ENCODE measurements around the gene BRD1. TPM values are rescaled to one million over a fixed set of nuclear protein-coding genes. Genes with fewer than 3 reads are reported as not detected.

The BRD1 gene
- polyA plus RNA-seq, 3 donors, result 31.0 to 33.1 (median 31.7) TPM

DNA sequence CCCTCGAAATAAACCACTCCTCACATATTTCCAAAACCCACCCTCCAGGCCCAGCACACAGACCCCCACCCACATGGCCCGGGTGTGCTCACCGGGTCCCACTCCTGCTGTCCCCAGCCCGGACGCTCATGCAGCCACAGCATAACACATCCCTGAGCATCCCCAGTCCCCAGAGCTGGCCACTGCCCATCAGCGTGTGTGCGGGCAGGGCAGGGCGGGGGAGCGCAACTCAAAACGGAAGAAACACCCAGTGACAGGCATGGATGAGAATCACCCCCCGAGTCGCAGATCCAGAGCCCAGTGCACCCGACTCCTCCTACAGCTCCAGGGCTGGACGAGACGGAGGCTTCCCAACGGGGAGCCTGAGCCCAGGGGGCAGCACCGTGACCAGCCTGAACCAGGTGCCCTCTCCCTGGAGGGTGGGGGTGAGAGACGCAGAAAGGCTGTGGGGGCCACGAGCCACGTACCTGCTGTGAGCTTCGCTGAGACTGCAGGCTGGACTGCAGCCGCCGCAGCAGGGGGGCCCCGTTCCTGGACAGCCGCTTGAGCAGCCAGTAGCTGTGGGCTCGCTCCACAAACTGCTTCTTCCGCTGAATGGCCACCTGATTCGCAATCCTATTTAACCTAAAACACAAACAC lies 23.8 kb downstream of the BRD1 start:
- DNase-seq (ENCODE audit: low read depth in 3 of 3, low spot score in 2 of 3), result no peak

DNA sequence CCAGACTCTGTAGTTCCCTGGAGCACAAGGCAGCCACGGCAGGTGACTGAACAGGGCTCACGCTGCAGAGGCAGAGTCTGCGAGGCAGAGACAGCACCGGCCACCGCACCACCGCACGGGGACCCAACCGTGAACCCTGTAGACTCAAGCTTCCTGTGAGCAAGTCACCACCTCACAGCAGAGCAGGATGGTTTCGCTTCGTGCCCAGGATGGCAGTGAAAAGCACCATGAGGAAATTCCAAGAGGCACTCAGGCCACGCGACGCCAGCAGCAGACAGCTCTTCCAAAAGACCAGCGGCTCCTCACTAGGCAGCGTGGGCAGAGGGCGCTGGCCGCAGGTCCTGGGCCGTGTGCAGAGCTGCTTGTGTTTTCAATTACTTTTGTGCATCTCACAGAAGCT lies 24.5 kb downstream of the BRD1 start:
- no peak for DNase-seq (ENCODE audit: low read depth in 3 of 3, low spot score in 2 of 3)

DNA sequence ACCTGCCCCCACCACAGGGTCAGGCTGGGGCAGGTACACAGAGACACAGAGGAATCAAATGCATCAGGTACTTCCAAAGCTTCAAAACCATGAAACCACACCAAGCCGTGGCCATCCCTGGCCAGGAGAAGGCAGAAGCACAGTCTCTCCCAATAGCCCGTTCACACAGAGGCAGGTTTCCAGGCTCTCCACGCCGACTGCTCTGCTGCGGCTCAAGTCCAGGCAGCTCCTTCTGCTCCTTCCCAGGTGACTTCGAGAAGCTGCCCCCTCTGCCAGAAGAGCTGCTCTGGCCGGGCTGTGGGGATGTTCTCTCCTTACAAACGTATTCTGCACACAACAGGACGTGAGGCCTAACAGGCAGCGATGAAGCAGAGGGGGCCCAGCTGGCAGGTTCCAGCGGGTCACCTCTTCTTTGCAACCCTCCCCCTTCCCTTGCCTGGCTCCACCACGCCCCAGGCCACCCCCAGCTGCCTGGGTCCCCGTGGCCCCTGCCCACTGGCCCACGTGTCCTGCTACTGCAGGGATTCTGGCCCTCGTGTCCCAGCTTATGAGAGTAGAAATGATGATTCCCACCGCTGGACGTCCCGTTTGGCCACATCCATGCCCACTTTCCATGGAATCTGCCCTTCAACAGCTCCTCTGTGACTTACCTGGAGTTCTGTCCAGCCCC lies 26.1 kb downstream of the BRD1 start:
- DNase-seq (ENCODE audit: low read depth in 3 of 3, low spot score in 2 of 3), result no peak

DNA sequence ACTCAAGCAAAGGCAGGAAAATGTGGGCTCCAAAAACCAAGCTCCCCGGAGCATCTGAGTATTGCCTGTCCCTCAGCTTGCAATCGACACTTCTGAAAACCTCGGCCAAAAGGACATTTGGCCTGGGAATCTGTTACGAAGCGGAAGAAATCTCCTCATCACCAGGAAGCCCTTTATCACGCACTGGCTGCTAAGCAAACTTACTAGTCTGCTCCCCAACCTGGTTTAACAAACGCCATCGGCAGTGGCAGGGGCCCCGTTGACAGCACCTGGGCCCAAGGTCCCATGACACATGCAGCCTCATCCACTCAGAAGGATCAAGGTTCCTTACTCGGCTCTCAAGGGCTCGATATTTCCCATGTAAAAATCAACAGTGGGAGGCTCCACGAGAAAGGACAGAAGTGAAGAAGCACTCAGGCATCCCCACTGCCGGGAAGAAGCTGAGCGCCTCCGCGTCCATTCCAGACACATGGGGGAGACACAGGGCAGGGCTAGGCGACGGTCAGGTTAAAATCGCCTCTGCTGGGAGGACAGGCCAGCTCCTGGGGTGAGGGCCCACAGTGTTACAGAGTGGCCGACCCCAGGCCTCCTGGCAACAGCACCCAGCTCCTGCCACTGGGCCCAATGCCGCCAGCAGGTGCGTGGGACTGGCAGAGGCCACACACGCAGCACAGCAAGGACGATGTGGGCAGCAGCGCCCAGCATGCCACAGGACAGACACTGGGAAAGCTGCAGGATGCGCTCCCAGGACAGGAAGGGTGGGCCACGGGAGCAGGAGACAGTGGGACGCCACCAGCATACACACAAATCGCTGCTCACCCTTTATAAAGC lies 27.1 kb downstream of the BRD1 start:
- DNase-seq (ENCODE audit: low read depth in 3 of 3, low spot score in 2 of 3), result no peak

DNA sequence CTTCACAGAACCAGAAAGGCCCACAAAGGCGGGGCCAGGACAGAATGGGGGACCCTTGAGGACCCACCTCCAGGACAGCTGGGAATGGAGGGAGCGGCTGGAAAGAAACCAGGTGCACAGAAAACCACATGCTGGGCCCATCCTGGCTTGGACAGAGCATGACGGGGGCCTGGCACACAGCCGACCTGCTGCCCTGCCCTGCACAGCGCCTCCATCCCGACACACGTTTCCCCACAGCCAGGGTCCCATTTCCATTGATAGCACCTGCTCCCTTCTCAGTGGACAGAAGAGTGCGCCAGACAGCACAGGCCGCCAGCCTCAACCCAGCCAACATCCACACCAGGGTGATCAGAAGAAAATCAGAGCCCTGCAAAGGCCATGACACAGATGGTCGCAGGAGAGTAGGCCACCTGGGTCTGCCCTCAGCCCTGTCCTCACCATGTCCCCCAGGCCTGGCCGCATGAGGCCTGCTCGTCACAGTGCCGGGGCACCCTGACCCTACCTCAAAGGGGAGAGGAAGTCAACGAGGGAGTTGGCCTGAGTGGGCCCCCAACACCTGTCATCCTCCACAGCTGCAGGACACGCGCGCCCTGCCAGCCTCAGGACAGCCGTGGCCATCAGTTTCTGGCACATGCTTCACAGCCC lies 28.1 kb downstream of the BRD1 start:
- no peak for DNase-seq (ENCODE audit: low read depth in 3 of 3, low spot score in 2 of 3)

DNA sequence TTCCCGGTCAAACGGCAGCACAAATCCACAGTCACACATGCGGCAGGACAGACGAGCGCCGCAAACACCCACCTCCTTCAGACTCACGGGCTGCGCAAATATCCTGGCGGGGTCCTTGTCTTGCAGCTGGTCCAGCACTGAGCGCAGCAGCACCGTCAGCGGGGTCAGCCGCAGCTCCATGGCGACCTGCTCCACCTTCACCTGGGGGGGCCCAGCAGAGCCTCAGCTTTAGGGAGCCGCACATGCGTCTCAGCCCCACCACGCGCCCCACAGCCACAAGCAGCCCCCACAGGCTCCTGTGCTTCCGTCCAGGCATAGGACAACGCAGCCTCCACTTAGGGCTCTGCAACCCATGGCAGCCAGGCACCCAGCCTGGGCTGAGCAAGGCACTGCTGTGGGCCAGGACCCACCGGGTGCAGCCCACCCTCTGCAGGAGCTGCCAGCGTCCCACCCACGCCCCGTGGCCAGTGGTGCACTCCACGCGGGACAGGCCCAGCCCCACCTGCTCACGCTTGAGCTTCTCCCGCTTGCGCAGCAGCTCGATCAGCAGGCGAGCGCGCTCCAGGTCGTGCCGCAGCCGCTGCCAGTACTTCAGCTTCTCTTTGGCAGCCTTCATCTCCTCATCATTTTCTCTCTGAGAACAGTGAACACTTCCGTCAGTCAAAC lies 29.1 kb downstream of the BRD1 start:
- DNase-seq (ENCODE audit: low read depth in 3 of 3, low spot score in 2 of 3), result no peak

DNA sequence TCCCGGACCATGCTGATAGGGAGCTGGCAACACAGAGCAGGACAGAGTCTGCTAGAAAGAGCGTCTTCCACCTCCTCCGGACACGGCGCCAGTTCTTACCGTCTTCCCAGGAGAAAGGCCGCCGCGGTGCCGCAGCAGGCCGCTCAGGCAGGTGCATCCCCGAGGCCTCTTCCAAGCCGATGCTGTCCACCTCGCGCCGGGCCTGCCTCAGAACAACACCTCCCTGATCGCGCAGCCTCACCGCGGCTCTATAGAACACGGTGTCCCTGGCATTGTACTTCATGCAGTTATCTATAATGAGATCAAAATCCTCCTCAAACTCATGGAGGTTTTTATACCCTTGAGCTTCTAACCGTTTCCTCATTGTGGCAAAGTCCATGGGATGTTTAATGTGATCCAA lies 30.0 kb downstream of the BRD1 start:
- DNase-seq (ENCODE audit: low read depth in 3 of 3, low spot score in 2 of 3), result no peak

DNA sequence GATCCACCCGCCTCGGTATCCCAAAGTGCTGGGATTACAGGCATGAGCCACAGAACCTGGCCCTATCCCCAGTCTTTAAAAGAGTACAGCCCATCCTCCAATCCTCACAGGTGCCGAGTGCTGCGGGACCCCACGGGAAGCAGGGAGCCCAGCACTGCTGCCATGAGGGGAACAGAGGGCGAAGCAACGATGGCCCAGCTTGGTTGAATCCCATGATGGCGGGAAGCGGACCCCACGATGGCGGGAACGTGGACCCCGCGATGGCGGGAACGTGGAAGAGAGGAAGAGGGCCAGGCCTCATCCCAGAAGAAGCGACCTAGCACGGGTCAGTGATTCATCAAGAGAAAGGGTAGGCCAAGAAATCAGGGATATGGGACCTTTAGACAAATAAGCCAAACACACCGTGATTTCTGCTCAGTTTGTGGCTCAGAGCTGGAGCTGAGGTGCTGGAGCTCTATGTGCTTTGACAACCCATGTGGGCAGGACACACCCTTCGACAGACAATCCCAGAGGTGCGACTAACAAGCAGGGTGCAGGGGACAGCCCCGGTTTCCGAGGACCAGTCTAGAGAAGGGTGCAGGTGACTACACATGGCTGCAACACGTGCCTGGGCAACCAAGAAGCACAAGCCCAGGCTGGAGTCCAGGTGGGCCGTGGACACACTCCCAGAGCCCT lies 30.9 kb downstream of the BRD1 start:
- DNase-seq (ENCODE audit: low read depth in 3 of 3, low spot score in 2 of 3), result no peak

DNA sequence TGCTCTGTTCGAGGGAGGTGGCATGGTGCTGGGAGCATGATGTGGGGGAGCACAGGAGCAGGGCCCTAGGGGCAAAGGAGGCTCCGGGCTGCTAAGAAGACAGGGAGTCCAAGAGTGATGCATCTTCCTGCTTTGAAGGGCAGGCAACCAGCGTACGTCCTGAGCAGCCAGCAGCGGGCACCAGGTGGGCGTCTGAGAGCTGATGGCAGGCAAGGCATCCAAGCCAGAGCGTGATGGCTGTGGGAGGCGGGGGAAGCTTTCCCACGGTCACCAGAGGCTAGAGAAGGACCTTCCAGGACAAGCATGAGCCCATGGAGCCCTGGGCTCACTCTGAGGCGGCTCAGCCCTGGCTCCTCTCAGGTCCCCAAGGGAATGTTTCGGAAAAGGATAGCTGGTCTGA lies 32.2 kb downstream of the BRD1 start:
- DNase-seq (ENCODE audit: low read depth in 3 of 3, low spot score in 2 of 3), result no peak

DNA sequence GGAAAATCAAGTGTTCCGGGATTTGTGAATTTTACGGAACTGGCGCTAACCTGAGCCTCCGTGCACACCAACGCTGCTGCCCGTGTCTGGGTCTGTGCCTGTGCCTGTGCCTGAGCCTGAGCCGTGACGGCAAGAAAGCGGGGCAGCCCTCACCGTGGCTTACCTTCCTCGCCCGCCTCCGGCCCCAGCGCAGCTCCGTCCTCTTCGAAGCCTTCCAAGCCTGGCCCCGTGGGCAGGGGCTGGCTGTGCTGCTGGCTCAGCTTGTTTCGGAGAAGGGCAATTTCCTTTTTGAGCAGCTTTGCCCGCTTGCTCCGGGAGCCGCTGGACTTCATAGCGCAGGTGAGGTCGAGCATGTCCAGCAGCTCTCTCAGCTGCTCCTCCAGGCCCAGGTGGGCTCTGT lies 33.8 kb downstream of the BRD1 start:
- no peak for DNase-seq (ENCODE audit: low read depth in 3 of 3, low spot score in 2 of 3)

DNA sequence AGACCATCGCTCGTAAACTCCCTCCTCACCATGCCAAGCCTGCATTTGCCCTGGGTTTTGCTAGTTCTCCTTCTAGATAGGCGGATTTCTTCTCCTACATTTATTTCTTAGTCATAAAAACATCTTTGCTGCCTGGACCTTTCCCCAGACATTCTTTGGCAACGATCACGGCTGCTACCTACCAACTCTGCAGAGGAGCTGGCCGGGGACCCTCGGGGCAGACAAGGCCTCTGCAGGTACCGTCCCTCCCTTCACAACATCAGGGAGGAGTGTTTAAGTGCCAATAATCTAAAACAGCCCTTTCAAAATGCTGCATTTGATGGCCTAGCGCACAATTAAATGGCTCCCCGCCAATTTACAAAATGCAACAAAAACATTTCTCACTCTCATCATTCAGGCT lies 34.4 kb downstream of the BRD1 start:
- no peak for DNase-seq (ENCODE audit: low read depth in 3 of 3, low spot score in 2 of 3)

DNA sequence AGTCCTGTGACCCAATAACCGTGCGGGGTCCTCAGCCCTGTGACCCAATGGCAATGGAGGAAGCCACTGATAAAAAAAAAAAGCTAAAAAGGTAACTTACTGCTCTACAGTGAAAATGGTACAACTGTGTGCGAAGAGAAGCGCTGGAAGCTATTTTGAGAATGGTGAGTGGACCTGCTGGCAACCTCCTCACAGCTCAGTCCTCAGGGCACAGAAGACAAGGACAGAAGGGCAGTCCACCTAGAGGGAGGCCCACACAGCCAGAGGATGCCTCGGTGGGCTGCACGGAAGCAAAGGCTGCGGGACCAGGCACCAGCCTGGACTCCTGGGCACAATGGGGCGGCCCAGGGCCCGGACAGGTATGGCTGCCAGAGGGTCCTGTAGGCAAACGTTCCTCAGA lies 35.6 kb downstream of the BRD1 start:
- DNase-seq (ENCODE audit: low read depth in 3 of 3, low spot score in 2 of 3), result no peak

DNA sequence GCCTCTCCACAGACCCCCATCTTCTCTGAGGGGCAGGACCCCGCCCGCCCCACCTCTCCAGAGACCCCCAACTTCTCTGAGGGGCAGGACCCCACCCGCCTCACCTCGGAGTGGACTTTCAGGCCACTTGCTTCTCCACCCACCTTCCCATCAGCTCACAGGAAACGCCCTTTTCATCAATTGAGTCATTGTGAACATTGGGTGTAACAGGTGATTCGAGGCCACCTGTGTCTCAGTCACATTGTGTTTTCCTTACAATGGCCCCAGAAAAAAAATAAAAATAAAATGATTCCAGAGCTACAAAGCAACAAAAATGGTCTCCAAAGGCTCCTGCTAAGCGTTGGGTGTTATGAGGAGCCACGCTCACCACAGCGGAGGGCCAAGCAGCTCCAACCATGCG lies 36.0 kb downstream of the BRD1 start:
- no peak for DNase-seq (ENCODE audit: low read depth in 3 of 3, low spot score in 2 of 3)

DNA sequence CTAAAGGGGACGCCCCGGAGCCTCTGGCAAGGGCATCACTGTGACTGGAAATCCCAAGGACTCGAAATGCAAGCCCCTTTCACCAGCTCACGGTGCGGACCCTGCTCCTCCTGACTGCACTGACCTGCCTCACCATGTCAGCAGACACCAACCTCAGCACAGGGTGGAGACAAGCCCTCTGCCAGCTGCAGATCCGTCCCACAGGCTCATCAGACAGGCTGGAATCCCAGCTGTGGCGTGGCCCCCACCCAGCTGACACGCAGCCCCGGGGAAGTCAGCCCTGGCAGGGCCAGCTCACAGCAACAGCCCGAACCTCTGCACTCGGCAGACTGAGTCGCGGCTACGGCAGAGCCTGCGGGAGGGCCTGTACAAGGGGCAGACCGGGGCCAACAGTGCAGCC lies 36.8 kb downstream of the BRD1 start:
- DNase-seq (ENCODE audit: low read depth in 3 of 3, low spot score in 2 of 3), result no peak

DNA sequence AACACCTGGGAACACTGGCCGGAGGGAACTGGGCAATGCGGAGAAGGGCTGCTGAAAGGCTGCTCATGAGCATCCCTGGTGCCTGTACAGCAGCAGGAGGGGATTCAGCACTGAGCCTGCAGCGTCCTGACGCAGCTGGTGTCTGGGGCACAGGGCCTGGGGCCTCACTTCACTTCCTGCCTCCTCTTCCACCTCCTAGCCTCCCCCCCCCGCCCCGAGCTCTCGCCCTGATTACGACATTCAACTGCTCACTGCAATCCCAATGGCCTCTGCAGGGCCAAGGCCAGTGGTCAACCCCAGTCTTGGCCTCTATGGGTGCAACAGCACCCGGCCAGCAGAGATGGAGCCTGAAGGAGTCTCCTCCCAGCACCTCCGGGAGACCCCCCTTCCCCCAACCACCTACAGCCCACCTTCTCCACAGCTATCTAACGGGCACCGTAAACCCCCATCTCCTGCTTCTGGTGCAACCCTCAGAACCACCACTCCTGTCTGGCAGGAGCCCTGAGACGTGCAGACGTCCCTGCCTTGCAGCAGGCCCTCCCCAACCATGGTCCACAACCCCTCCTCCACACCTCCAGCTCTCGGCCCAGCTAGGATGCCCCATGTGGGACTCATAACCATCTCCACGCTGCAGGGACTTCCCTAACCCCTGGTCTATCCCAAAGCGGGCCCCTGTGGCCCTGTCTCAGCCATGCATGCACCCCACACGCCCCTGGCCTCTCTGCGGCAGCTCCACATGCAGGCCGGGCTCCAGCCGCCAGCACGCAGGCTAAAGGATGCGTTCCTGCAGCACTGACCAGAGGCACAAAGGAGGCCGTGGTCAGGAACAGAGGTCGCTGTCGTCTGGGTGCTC lies 38.2 kb downstream of the BRD1 start:
- DNase-seq (ENCODE audit: low read depth in 3 of 3, low spot score in 2 of 3), result no peak

DNA sequence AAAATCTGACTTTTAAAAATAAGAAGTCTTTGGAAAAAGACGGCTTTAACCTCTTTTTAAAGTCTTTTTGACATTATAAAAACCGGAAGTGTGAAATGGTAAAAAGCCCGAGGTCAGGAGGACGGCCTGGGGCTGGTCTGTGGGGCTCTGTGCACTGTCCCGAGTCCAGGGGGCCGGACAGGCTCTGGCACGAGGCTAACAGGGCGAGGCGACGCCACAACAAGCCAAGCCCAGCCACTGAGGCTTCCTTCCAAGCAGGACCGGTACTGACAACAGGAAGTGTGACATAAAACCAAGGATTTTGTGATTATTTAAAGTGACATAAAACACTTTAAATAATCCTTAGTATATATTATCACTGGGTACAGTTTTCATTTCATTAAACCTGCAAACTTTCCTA lies 39.2 kb downstream of the BRD1 start:
- no peak for DNase-seq (ENCODE audit: low read depth in 3 of 3, low spot score in 2 of 3)

DNA sequence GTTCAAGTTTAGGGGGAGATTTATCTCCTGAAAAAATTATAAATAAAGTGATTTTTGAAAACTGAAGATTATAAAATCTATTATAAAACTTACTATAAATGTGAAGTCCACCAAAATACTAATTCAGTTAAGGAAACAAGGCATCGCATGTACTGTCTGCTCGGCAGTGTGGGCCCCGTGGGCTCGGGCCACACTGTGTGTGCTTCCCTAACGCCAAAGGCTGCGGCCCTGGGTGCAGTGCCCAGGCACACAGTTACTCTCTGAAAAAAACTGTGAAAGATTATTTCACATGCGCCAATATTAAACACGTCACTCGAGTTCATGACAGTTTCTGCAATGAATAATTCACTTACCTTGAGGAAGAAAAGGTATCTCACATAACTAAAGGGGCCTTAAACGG lies 39.8 kb downstream of the BRD1 start:
- DNase-seq (ENCODE audit: low read depth in 3 of 3, low spot score in 2 of 3), result no peak

DNA sequence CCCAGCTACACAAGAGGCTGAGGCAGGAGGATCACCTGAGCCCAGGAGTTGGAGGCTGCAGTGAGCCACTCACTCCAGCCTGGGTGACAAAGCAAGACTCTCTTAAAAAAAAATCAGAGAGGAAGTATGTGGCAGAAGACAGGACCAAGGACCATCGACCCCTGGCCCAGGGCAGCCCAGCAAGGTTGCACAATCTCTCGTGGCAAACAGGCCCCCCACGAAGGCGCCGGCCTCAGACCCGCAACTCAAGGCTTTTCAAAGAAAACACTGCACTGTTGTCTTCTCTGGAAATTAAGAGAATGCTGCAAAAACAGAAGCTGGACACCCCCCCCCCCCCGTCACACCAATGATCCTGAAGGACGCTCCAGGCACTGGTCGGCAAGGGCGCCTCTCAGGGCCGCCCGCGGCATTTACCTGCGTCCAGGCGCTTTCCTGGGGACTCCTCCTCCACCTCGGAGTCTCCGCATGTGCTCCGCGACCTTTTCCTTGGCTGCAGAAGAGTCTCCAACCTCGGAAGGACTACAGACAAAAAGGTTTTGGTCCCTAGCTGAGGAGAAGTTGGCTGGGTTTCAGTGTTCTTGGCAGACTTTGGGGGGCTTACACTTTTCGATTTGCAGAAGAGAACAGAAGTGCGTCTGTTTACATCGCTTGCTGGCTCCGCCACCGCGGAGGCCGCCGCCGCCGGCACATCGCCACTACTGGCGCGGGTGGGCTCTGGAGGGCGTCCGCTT lies 40.5 kb downstream of the BRD1 start:
- DNase-seq (ENCODE audit: low read depth in 3 of 3, low spot score in 2 of 3), result no peak
